Breast epithelium (tissue), 4 donors: ENCODE data around the gene RNPS1. TPM values are rescaled to one million over a fixed set of nuclear protein-coding genes. Genes with fewer than 3 reads are reported as not detected.

ENCODE experiments used
- DNase-seq, 2 donors: peaks; one replicate each; pipeline ENCODE4 v3.0.0-alpha.2; 2019; ENCODE audit warnings: low spot score in 2 of 2
- H3K27ac ChIP-seq, 2 donors: fragments of 200-600 bp; sonication (generic) in 1 of 2; one replicate each; pipeline ENCODE4 v1.5.1; 2016 to 2019; ENCODE audit warnings: mild to moderate bottlenecking in 1 of 2
- H3K27me3 ChIP-seq, 2 donors: fragments of 200-600 bp; sonication (generic) in 1 of 2; one replicate each; pipeline versions ENCODE4 v1.5.1 to v1.6.0; 2017 to 2019; ENCODE audit warnings: control low read depth in 1 of 2, mild to moderate bottlenecking in 1 of 2
- H3K36me3 ChIP-seq: fragments of 200-600 bp; one replicate; pipeline ENCODE4 v1.5.1; 2019
- H3K4me1 ChIP-seq, 2 donors: fragments of 200-600 bp; sonication (generic); one replicate each; pipeline ENCODE4 v1.5.1; 2016 to 2019; ENCODE audit warnings: control low read depth in 1 of 2
- H3K4me3 ChIP-seq, 3 donors: fragments of 200-600 bp; sonication (generic); 1 replicate in 2 of 3; 2 replicates in 1 of 3; pipeline ENCODE4 v1.5.1; 2016 to 2019; ENCODE audit warnings: mild to moderate bottlenecking in 3 of 3, moderate library complexity in 2 of 3
- H3K9me3 ChIP-seq, 2 donors: fragments of 200-600 bp; sonication (generic) in 1 of 2; one replicate each; pipeline ENCODE4 v1.5.1; 2016 to 2019; ENCODE audit warnings: control low read depth in 1 of 2
- CTCF ChIP-seq, 3 donors: fragments of 450-650 bp; IDR thresholded peaks; one replicate each; pipeline ENCODE4 v1.5.1; 2016 to 2017; ENCODE audit warnings: antibody characterized with exemption in 3 of 3, mild to moderate bottlenecking in 3 of 3, moderate library complexity in 3 of 3
- POLR2A ChIP-seq: fragments of 450-650 bp; IDR thresholded peaks from one replicate; pipeline ENCODE4 v1.6.1; 2016; ENCODE audit warnings: antibody characterized with exemption, mild to moderate bottlenecking, moderate library complexity
- POLR2AphosphoS5 ChIP-seq, 3 donors: sonication (generic); formaldehyde crosslinking; IDR thresholded peaks; one replicate each; pipeline ENCODE4 v1.6.1; 2017; ENCODE audit warnings: antibody characterized with exemption in 3 of 3
- intact Hi-C: fragments of 100-400 bp; cut with DNase I; formaldehyde crosslinking; loops from one replicate; pipeline ENCODE4 v1.15.1; 2023; ENCODE audit warnings: low total_unique reads
- total RNA-seq, 3 donors: library from RNA; depleted of rRNA; stranded (reverse); fragments of >200 nt; gene quantifications; one replicate each; pipeline ENCODE4 v1.1.0, GENCODE V29; 2016

Gene RNPS1
- total RNA-seq, 3 donors from 2014 or later, result 93.1 to 107 (median 97.5) TPM

- Histone ChIP-seq H3K9me3 (no peaks in the 10 kb centered on the region), H3K36me3 (no peaks in the 10 kb centered on the region), H3K4me1 (no peaks in the 10 kb centered on the region), H3K27me3 (no peaks in the 10 kb centered on the region), H3K4me3 (no peak overlapping the region), H3K27ac (no peak overlapping the region)
- DNase-seq, result no peak
- intact Hi-C loops, result no loop called here
- TF ChIP-seq POLR2A (no peak), CTCF (IDR thresholded peaks at IDR 0.05) (no peak), POLR2AphosphoS5 (IDR thresholded peaks at IDR 0.05) (no peak)
Observed at GRCh38 chr16:2299121-2299914, 31.4 kb upstream of the RNPS1 start.

- Histone ChIP-seq H3K27ac (no peak overlapping the region), H3K4me1 (no peaks in the 10 kb centered on the region), H3K36me3 (no peaks in the 10 kb centered on the region), H3K27me3 (no peaks in the 10 kb centered on the region), H3K4me3 (no peak overlapping the region), H3K9me3 (no peaks in the 10 kb centered on the region)
- TF ChIP-seq POLR2AphosphoS5 (IDR thresholded peaks at IDR 0.05), result no peak
- no peak for TF ChIP-seq CTCF (IDR thresholded peaks at IDR 0.05)
- TF ChIP-seq POLR2A, result no peak
- intact Hi-C loops, result no loop called here
- no peak for DNase-seq
Observed at GRCh38 chr16:2298621-2299020, 30.7 kb upstream of the RNPS1 start.

GRCh38 chr16:2297506-2297860, 29.6 kb upstream of the RNPS1 start:
- no peaks in the 10 kb centered on the region for H3K36me3 ChIP-seq
- H3K4me1 ChIP-seq, result no peaks in the 10 kb centered on the region
- no peak for TF ChIP-seq CTCF (IDR thresholded peaks at IDR 0.05)
- no peak for TF ChIP-seq POLR2AphosphoS5 (IDR thresholded peaks at IDR 0.05)
- TF ChIP-seq POLR2A, result no peak
- no peaks in the 10 kb centered on the region for H3K9me3 ChIP-seq
- no peak overlapping the region for H3K27ac ChIP-seq
- H3K4me3 ChIP-seq, result no peak overlapping the region
- no peak for DNase-seq
- intact Hi-C loops, result no loop called here
- H3K27me3 ChIP-seq, result no peaks in the 10 kb centered on the region

GRCh38 chr16:2296661-2297505, 29.0 kb upstream of the RNPS1 start:
- no peak for DNase-seq
- intact Hi-C loops, result no loop called here
- no peaks in the 10 kb centered on the region for H3K36me3 ChIP-seq
- no peaks in the 10 kb centered on the region for H3K9me3 ChIP-seq
- no peaks in the 10 kb centered on the region for H3K27me3 ChIP-seq
- H3K4me1 ChIP-seq, result no peaks in the 10 kb centered on the region
- no peak overlapping the region for H3K4me3 ChIP-seq
- TF ChIP-seq CTCF (IDR thresholded peaks at IDR 0.05), result peak in 1 of 3 donors; percentile 48
- TF ChIP-seq POLR2AphosphoS5 (IDR thresholded peaks at IDR 0.05), result no peak
- H3K27ac ChIP-seq, result no peak overlapping the region
